Gastrocnemius medialis (tissue), 4 donors: ENCODE data around the gene PABPC1L.

Experiments used
- CTCF ChIP-seq, 5 experiments: fragments of 450-650 bp in 3 of 5; fragments of 200-600 bp in 2 of 5; sonication (generic) in 2 of 5; IDR thresholded peaks in 4 of 5; conservative IDR thresholded peaks in 1 of 5; 1 replicate in 4 of 5; 2 replicates in 1 of 5; pipeline ENCODE4 v1.5.1; 2016 to 2019; ENCODE audit warnings: antibody characterized with exemption in 5 of 5, mild to moderate bottlenecking in 3 of 5, moderate library complexity in 3 of 5
- POLR2A ChIP-seq, 2 donors: fragments of 450-650 bp; IDR thresholded peaks; one replicate each; pipeline ENCODE4 v1.6.1; 2017; ENCODE audit warnings: antibody characterized with exemption in 2 of 2, mild to moderate bottlenecking in 2 of 2, moderate library complexity in 2 of 2

- no peak for TF ChIP-seq CTCF (IDR thresholded peaks at IDR 0.05 in 4 of 5, conservative IDR thresholded peaks at IDR 0.05 in 1 of 5)
- TF ChIP-seq POLR2A (IDR thresholded peaks at IDR 0.05) = no peak
Measured at GRCh38 chr20:44963325-44964215, 53.7 kb downstream of the PABPC1L start.
